CD4-positive, alpha-beta T cell treated with Interleukin-12 subunit alpha and Interleukin-12 subunit beta, for 1 hour (primary cell): ENCODE data around the gene CLK1.
"Not testable (repeated sequence)": the region's sequence is repeated elsewhere in the genome, so short reads cannot be mapped to it uniquely, and the experiment has no call there.

Experiments used
- DNase-seq: peaks from one replicate; pipeline ENCODE4 v3.0.0-alpha.2; 2020

The CLK1 gene

GRCh38 chr2:200864176-200865034 lies at the start of gene CLK1:
CLK1 (minus strand) TSS chr2:200864658; CDS start chr2:200861862, 2,796 bp downstream.
- peak; percentile 97 for DNase-seq

GRCh38 chr2:200913654-200914053 lies 49.2 kb upstream of the CLK1 start:
- no peak for DNase-seq

- DNase-seq, result no peak
Observed at GRCh38 chr2:200909958-200910357, 45.5 kb upstream of the CLK1 start.

GRCh38 chr2:200905618-200906296 lies 41.3 kb upstream of the CLK1 start:
- peak; percentile 60 for DNase-seq

GRCh38 chr2:200901459-200902072 lies 37.1 kb upstream of the CLK1 start:
- DNase-seq, result peak; percentile 85

GRCh38 chr2:200899482-200899881 lies 35.0 kb upstream of the CLK1 start:
- no peak for DNase-seq

GRCh38 chr2:200888704-200889625 lies 24.5 kb upstream of the CLK1 start, which contains the start of the genes NIF3L1 and PPIL3:
NIF3L1 (plus strand) TSS chr2:200889371; CDS start chr2:200891944, 2,573 bp downstream.
PPIL3 (minus strand) TSS chr2:200889077; CDS start chr2:200887615, 1,462 bp downstream.
- DNase-seq, result peak; percentile 97

GRCh38 chr2:200881715-200882249 lies 17.3 kb upstream of the CLK1 start:
- not testable (repeated sequence) for DNase-seq

GRCh38 chr2:200878289-200878880 lies 13.9 kb upstream of the CLK1 start:
- DNase-seq, result no peak

- no peak for DNase-seq
Observed at GRCh38 chr2:200877443-200877842, 13.0 kb upstream of the CLK1 start.

GRCh38 chr2:200873560-200873959 lies 9.1 kb upstream of the CLK1 start:
- DNase-seq, result no peak

- no peak for DNase-seq
Observed at GRCh38 chr2:200871151-200871550, 6.7 kb upstream of the CLK1 start.

GRCh38 chr2:200869014-200869413 lies 4.6 kb upstream of the CLK1 start:
- DNase-seq, result no peak

- no peak for DNase-seq
Observed at GRCh38 chr2:200863782-200864175, 679 bp downstream of the CLK1 start.

- DNase-seq, result peak; percentile 74
Observed at GRCh38 chr2:200862532-200863000, 1.9 kb downstream of the CLK1 start.

- DNase-seq, result no peak
Observed at GRCh38 chr2:200861617-200862155, 2.8 kb downstream of the CLK1 start.

- DNase-seq, result peak; percentile 46
Observed at GRCh38 chr2:200860092-200860795, 4.2 kb downstream of the CLK1 start.

- no peak for DNase-seq
Observed at GRCh38 chr2:200856806-200857205, 7.7 kb downstream of the CLK1 start.

GRCh38 chr2:200852605-200853004 lies 11.9 kb downstream of the CLK1 start:
- no peak for DNase-seq
